ENCODE data around the gene CGB7.
A peak's percentile ranks its signal among the peaks of the same experiment; 100 is the strongest.
"Not testable (repeated sequence)": the region's sequence is repeated elsewhere in the genome, so short reads cannot be mapped to it uniquely, and the experiment has no call there.

CGB7 gene

GRCh38 chr19:49042177-49042576 is 15.4 kb downstream of the CGB7 start:
- no peak overlapping the region for H3K4me2 ChIP-seq (ENCODE audit: low read length)
- no peak for TF ChIP-seq CTCF (IDR thresholded peaks at IDR 0.05; ENCODE audit: low read depth, low read length, poor library complexity, severe bottlenecking)
- TF ChIP-seq EZH2phosphoT487 (IDR thresholded peaks at IDR 0.05; ENCODE audit: borderline replicate concordance, low read length): no peak
- H3K27me3 ChIP-seq (ENCODE audit: control insufficient read depth, low read length): no peaks in the 10 kb centered on the region
- no peaks in the 10 kb centered on the region for H3K79me2 ChIP-seq (ENCODE audit: control insufficient read depth, low read length)
- H3K9me3 ChIP-seq (ENCODE audit: control insufficient read depth, insufficient read depth, low read length): no peaks in the 10 kb centered on the region
- H3K27ac ChIP-seq (ENCODE audit: low read depth, low read length): no peak overlapping the region
- H3K36me3 ChIP-seq (ENCODE audit: control insufficient read depth, low read length): no peaks in the 10 kb centered on the region
- H3F3A ChIP-seq (ENCODE audit: control insufficient read depth, insufficient read depth): no peaks in the 10 kb centered on the region
- H3K4me3 ChIP-seq (ENCODE audit: low read length): no peak overlapping the region
- no peaks in the 10 kb centered on the region for H3K4me1 ChIP-seq (ENCODE audit: control insufficient read depth, low read length)
- H4K20me1 ChIP-seq (ENCODE audit: control insufficient read depth, insufficient read depth, low read depth, low read length): no peaks in the 10 kb centered on the region
- H3K9me2 ChIP-seq (replicated peaks; ENCODE audit: control insufficient read depth, low read length): no peaks in the 10 kb centered on the region

GRCh38 chr19:49039736-49040135 is 17.8 kb downstream of the CGB7 start:
- H3K4me3 ChIP-seq (ENCODE audit: low read length); H3K27ac ChIP-seq (ENCODE audit: low read depth, low read length); H3K4me1 ChIP-seq (ENCODE audit: control insufficient read depth, low read length); H3K9me2 ChIP-seq (replicated peaks; ENCODE audit: control insufficient read depth, low read length); H3K36me3 ChIP-seq (ENCODE audit: control insufficient read depth, low read length); H3K27me3 ChIP-seq (ENCODE audit: control insufficient read depth, low read length); H3K79me2 ChIP-seq (ENCODE audit: control insufficient read depth, low read length); H4K20me1 ChIP-seq (ENCODE audit: control insufficient read depth, insufficient read depth, low read depth, low read length); H3K9me3 ChIP-seq (ENCODE audit: control insufficient read depth, insufficient read depth, low read length); H3K4me2 ChIP-seq (ENCODE audit: low read length); H3F3A ChIP-seq (ENCODE audit: control insufficient read depth, insufficient read depth): not testable (repeated sequence)

GRCh38 chr19:49038557-49039276 is 18.8 kb downstream of the CGB7 start:
- H3K4me2 ChIP-seq (ENCODE audit: low read length): not testable (repeated sequence)

GRCh38 chr19:49038111-49038510 is 19.4 kb downstream of the CGB7 start:
- not testable (repeated sequence) for H3K79me2 ChIP-seq (ENCODE audit: control insufficient read depth, low read length); H3K4me2 ChIP-seq (ENCODE audit: low read length); H3K9me2 ChIP-seq (replicated peaks; ENCODE audit: control insufficient read depth, low read length); H3K4me1 ChIP-seq (ENCODE audit: control insufficient read depth, low read length); H3K4me3 ChIP-seq (ENCODE audit: low read length); H3K9me3 ChIP-seq (ENCODE audit: control insufficient read depth, insufficient read depth, low read length); H3K36me3 ChIP-seq (ENCODE audit: control insufficient read depth, low read length); H3K27me3 ChIP-seq (ENCODE audit: control insufficient read depth, low read length); H4K20me1 ChIP-seq (ENCODE audit: control insufficient read depth, insufficient read depth, low read depth, low read length); H3K27ac ChIP-seq (ENCODE audit: low read depth, low read length); H3F3A ChIP-seq (ENCODE audit: control insufficient read depth, insufficient read depth)

More at GRCh38 chr19:49038557-49039276, 18.8 kb downstream of the CGB7 start:
- H3K27ac ChIP-seq (ENCODE audit: low read depth, low read length); H3K36me3 ChIP-seq (ENCODE audit: control insufficient read depth, low read length); H4K20me1 ChIP-seq (ENCODE audit: control insufficient read depth, insufficient read depth, low read depth, low read length); H3K27me3 ChIP-seq (ENCODE audit: control insufficient read depth, low read length); H3K4me1 ChIP-seq (ENCODE audit: control insufficient read depth, low read length); H3F3A ChIP-seq (ENCODE audit: control insufficient read depth, insufficient read depth); H3K9me3 ChIP-seq (ENCODE audit: control insufficient read depth, insufficient read depth, low read length); H3K79me2 ChIP-seq (ENCODE audit: control insufficient read depth, low read length); H3K4me3 ChIP-seq (ENCODE audit: low read length); H3K9me2 ChIP-seq (replicated peaks; ENCODE audit: control insufficient read depth, low read length): not testable (repeated sequence)

GRCh38 chr19:49036815-49037214 is 20.7 kb downstream of the CGB7 start, which contains the start of gene CGB1:
Gene CGB1 (minus strand): TSS chr19:49036895. CDS start chr19:49036711, 184 bp downstream.
- H3K27me3 ChIP-seq (ENCODE audit: control insufficient read depth, low read length); H3K36me3 ChIP-seq (ENCODE audit: control insufficient read depth, low read length); H3K79me2 ChIP-seq (ENCODE audit: control insufficient read depth, low read length); H3K4me2 ChIP-seq (ENCODE audit: low read length); H3K4me1 ChIP-seq (ENCODE audit: control insufficient read depth, low read length); H3K27ac ChIP-seq (ENCODE audit: low read depth, low read length); H4K20me1 ChIP-seq (ENCODE audit: control insufficient read depth, insufficient read depth, low read depth, low read length); H3K9me3 ChIP-seq (ENCODE audit: control insufficient read depth, insufficient read depth, low read length); H3K4me3 ChIP-seq (ENCODE audit: low read length); H3F3A ChIP-seq (ENCODE audit: control insufficient read depth, insufficient read depth); H3K9me2 ChIP-seq (replicated peaks; ENCODE audit: control insufficient read depth, low read length): not testable (repeated sequence)
- TF ChIP-seq CTCF (IDR thresholded peaks at IDR 0.05; ENCODE audit: low read depth, low read length, poor library complexity, severe bottlenecking): peak; percentile 75

Data from DOHH2 (cell line).